Lung microvascular endothelial cell (primary cell): ENCODE data around the gene FKTN. TPM values are rescaled to one million over a fixed set of nuclear protein-coding genes. Genes with fewer than 3 reads are reported as not detected.

Source experiments
- DNase-seq, 2 donors: peaks; one replicate each; pipeline versions ENCODE4 v3.0.0 to v3.0.0-alpha.2; 2010; ENCODE audit warnings: low read depth in 2 of 2
- total RNA-seq: library from RNA; depleted of rRNA; stranded (reverse); fragments of >200 nt; gene quantifications from 2 replicates; pipeline ENCODE4 v1.2.1, GENCODE V29; 2014

Gene FKTN
- total RNA-seq, 1 donor from 2014 or later: 6.0 TPM

- peak in 1 of 2 donors; percentile 18 for DNase-seq
Measured at GRCh38 chr9:105632807-105633206, 74.9 kb downstream of the FKTN start.

DNA sequence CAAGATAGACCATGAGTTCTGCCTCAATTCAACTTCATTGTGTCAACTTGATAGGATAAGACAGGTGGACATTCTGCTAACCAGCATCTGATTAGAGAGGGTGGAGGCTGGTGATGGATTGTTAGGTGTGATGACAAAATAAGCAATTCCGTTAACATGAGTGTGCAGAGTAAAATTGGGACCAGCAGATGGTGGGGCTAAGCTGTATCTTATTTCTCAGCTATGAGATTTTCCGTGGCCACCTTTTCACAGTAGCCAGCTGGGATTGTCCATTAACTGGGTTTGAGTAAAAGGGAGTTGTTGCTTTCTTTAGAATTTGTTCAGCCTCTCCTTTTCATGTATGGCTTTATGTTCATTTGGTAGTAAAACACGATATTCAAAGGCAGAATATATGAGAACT, 75.5 kb downstream of the FKTN start:
- DNase-seq: no peak

DNA sequence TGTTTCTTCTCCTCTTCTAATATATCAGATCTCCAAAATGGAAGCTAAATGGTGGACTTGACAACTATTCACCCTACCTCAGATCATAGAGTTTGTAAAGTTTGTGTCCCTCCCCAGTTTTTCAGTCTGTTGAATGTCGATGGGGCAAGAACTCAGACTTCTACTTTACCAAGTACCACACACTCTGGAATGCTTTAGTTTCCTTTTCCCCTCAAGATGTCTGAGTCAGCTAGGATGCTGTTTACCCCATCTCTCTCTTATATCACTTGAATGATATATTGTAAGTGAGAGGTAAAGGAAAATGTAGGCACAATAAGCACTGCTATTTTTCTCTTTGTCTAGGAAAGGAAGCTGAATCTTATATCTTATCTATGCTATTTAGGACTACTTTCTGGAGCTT, 78.4 kb downstream of the FKTN start:
- peak in 1 of 2 donors; percentile 34 for DNase-seq

- DNase-seq: no peak
Measured at GRCh38 chr9:105637787-105638395, 80.0 kb downstream of the FKTN start.

- DNase-seq: no peak
Measured at GRCh38 chr9:105639936-105640335, 82.0 kb downstream of the FKTN start.

DNA sequence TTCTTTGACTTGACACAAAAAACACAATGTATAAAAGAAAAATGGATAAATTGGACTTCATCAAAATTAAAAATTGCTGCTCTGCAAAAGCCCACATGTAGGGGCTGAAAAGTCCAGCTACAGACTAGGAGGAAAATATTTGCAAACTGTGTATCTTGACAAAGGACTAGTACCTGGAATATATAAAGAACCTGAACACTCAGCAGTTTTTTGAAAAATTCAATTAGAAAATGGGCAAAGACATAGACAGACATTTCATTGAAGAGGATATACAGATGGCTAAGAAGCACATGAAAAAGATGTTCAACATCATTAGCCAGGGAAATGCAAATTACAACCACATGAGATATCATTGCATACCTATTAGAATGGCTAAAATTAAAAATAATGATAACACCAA, 85.9 kb downstream of the FKTN start:
- no peak for DNase-seq

- no peak for DNase-seq
Measured at GRCh38 chr9:105646879-105647594, 89.1 kb downstream of the FKTN start.

DNA sequence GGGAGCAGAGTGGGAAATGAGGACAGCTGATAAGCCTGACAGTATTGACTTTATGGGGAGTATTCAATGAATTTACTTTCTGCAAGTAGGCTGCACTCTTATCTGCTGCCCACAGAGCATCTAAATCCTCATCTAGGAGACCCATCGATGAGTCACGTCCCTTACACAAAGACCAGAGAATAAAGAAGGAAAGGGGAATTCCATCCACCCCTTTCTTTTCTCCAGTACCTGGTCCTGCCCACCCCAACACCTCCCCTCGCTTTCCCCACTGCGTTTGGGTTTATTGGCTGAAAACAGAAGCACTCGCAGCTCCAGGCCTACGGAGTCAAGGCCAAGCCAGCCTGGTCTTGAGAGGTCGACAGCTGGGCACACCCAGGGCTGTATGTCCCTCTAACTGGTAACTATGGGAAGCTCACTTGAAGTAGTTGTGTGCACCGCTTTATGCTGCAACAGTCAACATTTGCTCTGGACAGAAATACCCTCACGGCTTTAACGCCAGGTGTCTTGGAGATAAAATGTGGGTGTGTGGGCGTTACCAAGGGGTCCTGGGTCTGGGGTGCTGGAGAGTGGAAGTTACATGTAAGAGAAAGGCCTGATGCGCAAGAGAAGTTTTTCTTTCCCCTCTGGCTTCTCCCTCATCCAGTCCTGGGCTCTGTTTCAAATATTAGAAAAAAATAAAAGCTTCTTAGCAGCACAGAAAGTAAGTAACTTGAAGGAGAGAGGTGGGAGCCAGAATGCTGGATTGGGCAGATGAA, 89.8 kb downstream of the FKTN start:
- DNase-seq: no peak

- DNase-seq: no peak
Measured at GRCh38 chr9:105651806-105652205, 93.9 kb downstream of the FKTN start.

- DNase-seq: peak; percentile 11 to 27
Measured at GRCh38 chr9:105656131-105656921, 98.4 kb downstream of the FKTN start.

GRCh38 chr9:105658351-105658750, 100.4 kb downstream of the FKTN start:
- DNase-seq: no peak

DNA sequence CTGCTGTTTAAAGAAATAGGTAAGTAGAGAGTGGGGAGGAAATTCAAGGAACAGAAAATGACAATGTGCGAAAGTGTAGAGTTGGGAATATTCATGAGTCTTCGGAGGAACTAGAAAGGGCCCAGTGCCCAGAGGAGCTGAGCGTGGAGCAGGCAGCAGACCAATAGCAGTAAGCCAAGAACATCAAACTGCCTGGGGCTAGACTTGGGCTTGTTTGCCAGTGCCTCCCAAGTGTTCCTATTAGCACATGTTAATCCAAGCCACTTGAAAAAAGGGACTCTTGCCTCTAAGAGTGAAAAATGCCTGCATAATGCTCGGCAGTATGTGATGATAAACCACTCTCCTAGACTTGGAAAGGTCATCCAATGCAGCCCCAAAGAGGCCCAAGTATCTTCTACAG, 103.1 kb downstream of the FKTN start:
- DNase-seq: no peak

DNA sequence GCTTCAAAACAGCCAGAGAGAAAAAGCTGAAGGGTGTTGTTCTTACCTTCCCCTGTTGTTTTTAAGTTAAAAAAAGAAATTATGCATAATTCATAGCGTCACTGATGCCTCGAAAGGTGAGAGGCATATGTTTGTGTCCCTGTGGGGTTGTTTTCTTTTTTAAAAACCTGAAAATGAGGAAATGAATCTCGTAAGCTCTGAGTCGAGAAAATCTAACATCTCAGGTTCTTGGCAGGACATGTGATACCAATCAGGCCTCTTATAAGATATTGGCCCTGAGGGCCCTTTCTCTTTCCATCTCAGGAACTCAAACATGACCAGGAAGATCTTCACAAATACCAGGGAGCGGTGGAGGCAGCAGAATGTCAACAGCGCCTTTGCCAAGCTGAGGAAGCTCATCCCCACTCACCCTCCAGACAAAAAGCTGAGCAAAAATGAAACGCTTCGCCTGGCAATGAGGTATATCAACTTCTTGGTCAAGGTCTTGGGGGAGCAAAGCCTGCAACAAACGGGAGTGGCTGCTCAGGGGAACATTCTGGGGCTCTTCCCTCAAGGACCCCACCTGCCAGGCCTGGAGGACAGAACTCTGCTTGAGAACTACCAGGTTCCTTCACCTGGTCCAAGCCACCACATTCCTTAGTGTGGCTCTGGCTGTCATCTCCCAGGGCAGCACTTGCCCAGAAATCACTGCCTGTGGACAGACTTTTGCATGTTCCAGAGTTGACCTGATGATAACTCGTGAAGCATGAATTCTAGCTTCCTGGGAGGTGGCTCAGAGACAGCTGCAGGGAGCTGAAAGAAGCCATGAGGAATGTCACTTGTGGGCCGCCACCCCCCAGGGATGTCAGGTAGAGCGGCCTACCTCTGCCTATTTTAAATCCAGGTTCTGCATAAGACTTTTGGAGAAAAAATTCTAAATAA, 104.5 kb downstream of the FKTN start, which contains the start of gene TAL2:
TAL2 (plus strand) TSS at position 274 of the 921 bp plus-strand sequence; CDS start at position 314, 40 bp downstream.
- DNase-seq: no peak

GRCh38 chr9:105663914-105664313, 106.0 kb downstream of the FKTN start:
- DNase-seq: no peak

DNA sequence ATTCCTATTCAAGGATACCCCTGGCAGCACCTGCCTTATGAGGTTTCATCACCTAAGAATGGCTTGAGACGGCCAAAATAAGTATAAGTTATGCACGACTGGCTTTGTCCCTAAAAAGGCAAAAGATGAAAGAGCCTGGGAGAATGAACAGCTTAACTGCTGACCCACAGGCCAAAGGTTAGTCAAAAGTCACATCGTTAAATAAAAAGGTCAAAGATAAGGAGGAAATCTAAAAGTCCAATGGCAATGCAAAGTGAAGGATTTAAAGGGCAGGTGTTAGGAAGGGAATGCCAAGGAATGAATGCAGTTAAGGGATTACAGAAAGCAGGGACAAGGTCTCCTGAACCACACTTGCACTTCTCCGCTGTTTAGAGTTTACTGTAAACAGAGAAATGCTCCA, 109.9 kb downstream of the FKTN start:
- no peak for DNase-seq

- DNase-seq: no peak
Measured at GRCh38 chr9:105670315-105670714, 112.4 kb downstream of the FKTN start.

- no peak for DNase-seq
Measured at GRCh38 chr9:105670775-105671174, 112.8 kb downstream of the FKTN start.

GRCh38 chr9:105672711-105673234, 114.8 kb downstream of the FKTN start:
- DNase-seq: peak in 1 of 2 donors; percentile 65

DNA sequence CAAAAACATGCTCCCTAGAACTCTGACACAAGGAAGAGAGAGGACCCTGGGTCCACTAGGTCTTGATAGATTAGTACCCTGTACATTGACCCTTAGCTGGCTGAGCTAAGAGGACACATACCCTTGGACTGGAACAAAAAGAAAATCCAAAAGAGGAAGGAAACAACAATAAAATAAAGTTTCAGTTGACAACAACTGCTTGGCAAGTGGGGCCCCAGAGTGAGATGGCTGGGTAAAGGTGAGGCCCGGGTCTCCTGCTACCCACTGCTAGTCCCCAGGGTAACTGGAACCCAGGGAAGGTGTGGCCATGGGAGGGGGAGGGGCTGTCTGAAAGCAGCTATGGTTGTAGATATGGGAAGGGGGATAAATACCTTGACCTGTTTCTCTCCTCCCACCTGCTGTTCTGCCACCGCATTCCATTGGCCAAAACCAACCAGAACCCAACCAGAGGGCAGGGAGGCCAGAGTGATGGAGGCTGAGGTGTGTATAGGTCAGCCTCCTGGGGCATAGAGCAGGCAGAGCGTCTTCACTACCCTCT, 116.0 kb downstream of the FKTN start:
- no peak for DNase-seq

GRCh38 chr9:105676351-105676923, 118.5 kb downstream of the FKTN start:
- DNase-seq: no peak
